Heart right ventricle (tissue), 16 donors: ENCODE measurements around the gene PTPN21. TPM values are rescaled to one million over a fixed set of nuclear protein-coding genes. Genes with fewer than 3 reads are reported as not detected.
A peak's percentile ranks its signal among the peaks of the same experiment; 100 is the strongest.

ENCODE experiments used
- ATAC-seq, 8 donors: fragments of 200-7000 bp; cut with Tn5 transposase; one replicate each; pipeline ENCODE4 v1.9.1; 2020; ENCODE audit warnings: mild to moderate bottlenecking in 8 of 8, moderate library complexity in 8 of 8, moderate number of reproducible peaks in 1 of 8
- DNase-seq, 2 donors: peaks; one replicate each; pipeline ENCODE4 v3.0.0-alpha.2; 2020
- H3K27ac ChIP-seq, 10 donors: fragments of 200-600 bp; sonication (generic) in 2 of 10; one replicate each; pipeline versions ENCODE4 v1.5.0 to v1.8.0; 2020 to 2022; ENCODE audit warnings: mild to moderate bottlenecking in 3 of 10
- H3K27me3 ChIP-seq, 7 donors: fragments of 200-600 bp; one replicate each; pipeline ENCODE4 v1.8.0; 2021 to 2022; ENCODE audit warnings: mild to moderate bottlenecking in 2 of 7
- H3K36me3 ChIP-seq, 9 donors: fragments of 200-600 bp; sonication (generic) in 1 of 9; one replicate each; pipeline versions ENCODE4 v1.5.0 to v1.8.0; 2020 to 2022; ENCODE audit warnings: mild to moderate bottlenecking in 2 of 9
- H3K4me1 ChIP-seq, 9 donors: fragments of 200-600 bp; sonication (generic) in 1 of 9; one replicate each; pipeline versions ENCODE4 v1.5.0 to v1.8.0; 2020 to 2022; ENCODE audit warnings: mild to moderate bottlenecking in 4 of 9
- H3K4me3 ChIP-seq, 10 donors: fragments of 200-600 bp; sonication (generic) in 2 of 10; one replicate each; pipeline versions ENCODE4 v1.5.0 to v1.8.0; 2020 to 2022; ENCODE audit warnings: mild to moderate bottlenecking in 7 of 10, moderate library complexity in 2 of 10
- H3K9me3 ChIP-seq, 11 donors: fragments of 200-600 bp in 10 of 11; sonication (generic) in 2 of 11; one replicate each; pipeline versions ENCODE4 v1.5.0 to v1.8.0; 2013 to 2022; ENCODE audit warnings: mild to moderate bottlenecking in 2 of 11, control low read depth in 1 of 11, moderate library complexity in 1 of 11
- CTCF ChIP-seq, 9 donors: fragments of 200-600 bp; sonication (generic) in 2 of 9; IDR thresholded peaks; one replicate each; pipeline versions ENCODE4 v1.5.0 to v1.8.0; 2021 to 2022; ENCODE audit warnings: antibody characterized with exemption in 9 of 9, mild to moderate bottlenecking in 5 of 9, moderate library complexity in 1 of 9
- WGBS, 2 donors: extraction: QIAGEN DNeasy Blood & Tissue Kit; methylation state at CpG; one replicate each; pipeline ENCODE4 v1.1.7; 2013; ENCODE audit warnings: inconsistent platforms in 1 of 2; 5-methylcytosine and 5-hydroxymethylcytosine counted together
- intact Hi-C, 10 donors: fragments of 100-400 bp; cut with DNase I; formaldehyde crosslinking; loops; one replicate each; pipeline versions ENCODE4 v1.11.1 to v1.14.2; 2022
- polyA plus RNA-seq, 2 donors: library from polyadenylated mRNA; stranded (reverse); fragments of 200-250 nt; gene quantifications; one replicate each; pipeline ENCODE4 v1.2.3, GENCODE V29; 2013
- total RNA-seq, 10 donors: library from RNA; stranded (reverse); fragmentation: NEBNext Ultra II Directional in 3 of 10; extraction: Animal tissue kit (Norgen Biotek cat#: 25700) in 3 of 10; gene quantifications; one replicate each; pipeline versions ENCODE4 v1.2.1 to v1.2.4, GENCODE V29; 2021 to 2023
- donor health status: Arrhythmogenic right ventricular cardiomyopathy.
- donor health status: ischemic (EF 13 %, LVEDD 7.1; RV severe dilation, severe dysfunction).
- donor health status: healthy with polysubstance abuse.
- donor health status: DM: no; HTN: yes; CAD: no.
- donor health status: DM: no; HTN: no; CAD: no.
- donor health status: ischemic (EF 25% LVEDD 6.9; RV normal size, moderate dysfunction).
- donor health status: ischemic (EF 25% LVEDD 5.7; RV mildly dilated, moderate dysfunction).
- donor health status: healthy.
- donor health status: DM: yes; HTN: yes; CAD: no.
- donor health status: Ischemic cardiomyopathy.
- donor health status: ischemic (EF 35%, LVEDD 5.7; RV mildly dilated, moderate dysfunction).
- donor health status: nonischemic (EF 11% LVEDD 7.7; RV severe dilation, severe dysfunction).
- donor health status: DM: yes; HTN: yes; CAD: no.
- donor health status: PGD.
- donor health status: ischemic (EF 29% LVEDD 5.4; RV normal size, mild dysfunction).
- donor health status: nonischemic (EF 23%, LVEDD 6.1; RV moderate dilation, normal function).

The PTPN21 gene
- total and polyA plus RNA-seq, 12 donors = 5.3 to 62.1 (median 34.9) TPM

DNA sequence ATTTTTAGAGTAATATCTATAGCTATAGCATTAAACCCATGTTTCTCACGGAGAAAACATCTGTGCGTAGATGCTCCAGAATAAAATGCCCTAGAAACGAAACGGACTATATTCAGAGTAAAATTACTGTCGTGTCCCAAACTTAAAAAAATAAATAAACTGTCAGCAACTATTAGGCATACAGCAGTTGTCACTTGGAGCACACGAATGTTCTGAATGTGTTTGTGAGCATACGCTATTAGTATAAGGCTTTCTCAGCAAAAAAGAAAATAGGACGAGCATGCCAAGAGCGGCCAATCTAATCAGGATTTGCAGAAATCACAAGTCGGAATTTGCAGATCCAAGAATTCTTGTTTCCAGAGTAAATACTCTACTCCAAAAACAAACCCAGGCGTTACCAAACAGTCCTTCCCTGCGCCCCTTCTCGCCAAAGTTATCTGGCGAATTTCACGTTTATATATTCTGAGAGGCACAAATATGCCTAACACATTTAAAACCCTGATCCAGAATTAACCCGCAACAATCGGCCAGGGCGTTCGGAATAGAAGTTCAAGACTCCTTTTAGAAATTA is 836 bp downstream of the PTPN21 start:
- WGBS, 2 donors = 1 to 2% methylated on average over 19 of the region's 19 CpGs
- DNase-seq (no peak), ATAC-seq (no peak)
- Histone ChIP-seq H3K27me3 (peaks cover 0 to 62% (median 0%) of the 10 kb centered on the region in 7 donors), H3K9me3 (no peaks in the 10 kb centered on the region), H3K4me1 (peaks cover 3 to 61% (median 45%) of the 10 kb centered on the region in 9 donors), H3K36me3 (peaks cover 0 to 16% (median 0%) of the 10 kb centered on the region in 9 donors), H3K4me3 (peak overlapping the region; percentile 56 to 90 (median 78)), H3K27ac (peak overlapping the region; percentile 86 to 95 (median 92))
- intact Hi-C loops = loop anchor here in 3 of 10 donors (2.0 to 10.0 kb wide), 3 partner anchors 61 to 169 kb away; partner anchors contain the start of gene SPATA7 (in 2 of the 3)
- TF ChIP-seq CTCF (IDR thresholded peaks at IDR 0.05) = no peak

GRCh38 chr14:88552876-88553275 is 1.9 kb downstream of the PTPN21 start:
- Histone ChIP-seq H3K4me3 (peak overlapping the region in 5 of 10 donors; percentile 80 to 90 (median 83)), H3K36me3 (peaks cover 0 to 27% (median 0%) of the 10 kb centered on the region in 9 donors), H3K9me3 (no peaks in the 10 kb centered on the region), H3K27ac (peak overlapping the region in 5 of 10 donors; percentile 39 to 94 (median 77)), H3K4me1 (peaks cover 3 to 72% (median 53%) of the 10 kb centered on the region in 9 donors), H3K27me3 (peaks cover 0 to 62% (median 0%) of the 10 kb centered on the region in 7 donors)
- DNase-seq = no peak
- TF ChIP-seq CTCF (IDR thresholded peaks at IDR 0.05) = no peak
- 62 to 63% methylated on average over 2 of the region's 2 CpGs for WGBS, 2 donors
- ATAC-seq = no peak
- intact Hi-C loops = loop anchor here in 3 of 10 donors (2.0 to 10.0 kb wide), 3 partner anchors 60 to 168 kb away; partner anchors contain the start of gene SPATA7 (in 2 of the 3)

DNA sequence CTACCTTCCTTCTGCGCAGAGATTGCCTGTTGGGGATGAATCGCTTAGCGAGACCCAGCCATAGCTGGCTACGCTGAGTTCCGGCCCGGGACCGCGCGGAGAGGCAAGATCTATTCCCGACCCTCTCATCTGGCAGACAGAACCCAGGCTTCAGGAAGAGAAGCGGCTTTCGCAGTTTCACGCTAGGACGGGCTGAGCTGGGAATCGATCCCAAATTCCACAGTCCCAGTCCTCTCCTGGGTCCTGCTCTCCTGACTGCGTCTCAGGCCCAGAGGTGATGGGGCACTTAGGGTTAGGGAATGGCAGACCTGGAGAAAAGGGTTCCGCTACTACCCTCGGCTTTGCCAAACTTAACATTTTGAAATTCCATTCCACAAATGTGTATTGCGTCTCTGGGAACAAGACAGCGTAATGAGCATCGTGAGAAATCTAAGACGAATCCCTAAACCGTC is 2.8 kb downstream of the PTPN21 start:
- peak in 7 of 8 donors; percentile 6 to 56 (median 41) for ATAC-seq
- TF ChIP-seq CTCF (IDR thresholded peaks at IDR 0.05) = no peak
- peak overlapping the region; percentile 16 to 90 (median 78) for H3K4me3 ChIP-seq
- 2 to 3% methylated on average over 23 of the region's 23 CpGs for WGBS, 2 donors
- peaks cover 0 to 62% (median 0%) of the 10 kb centered on the region in 7 donors for H3K27me3 ChIP-seq
- peak overlapping the region; percentile 26 to 82 (median 76) for H3K27ac ChIP-seq
- H3K4me1 ChIP-seq = peaks cover 3 to 79% (median 56%) of the 10 kb centered on the region in 9 donors
- peaks cover 0 to 36% (median 0%) of the 10 kb centered on the region in 9 donors for H3K36me3 ChIP-seq
- H3K9me3 ChIP-seq = no peaks in the 10 kb centered on the region
- peak in 1 of 2 donors; percentile 30 for DNase-seq
- intact Hi-C loops = loop anchor here in 3 of 10 donors (2.0 to 10.0 kb wide), 3 partner anchors 59 to 167 kb away; partner anchors contain the start of gene SPATA7 (in 2 of the 3)

- Histone ChIP-seq H3K4me1 (peaks cover 3 to 86% (median 54%) of the 10 kb centered on the region in 9 donors), H3K27me3 (peaks cover 0 to 55% (median 0%) of the 10 kb centered on the region in 7 donors), H3K9me3 (no peaks in the 10 kb centered on the region), H3K4me3 (peak overlapping the region; percentile 16 to 90 (median 78)), H3K36me3 (peaks cover 0 to 43% (median 2%) of the 10 kb centered on the region in 9 donors), H3K27ac (peak overlapping the region; percentile 26 to 82 (median 76))
- intact Hi-C loops = loop anchor here in 3 of 10 donors (5.0 to 10.0 kb wide), 2 partner anchors 59 to 166 kb away; partner anchors contain the start of gene SPATA7 (in 2 of the 3)
- TF ChIP-seq CTCF (IDR thresholded peaks at IDR 0.05) = peak in 7 of 9 donors; percentile 20 to 64 (median 47)
- DNase-seq = peak; percentile 81 to 87
- 5 to 6% methylated on average over 50 of the region's 50 CpGs for WGBS, 2 donors
- ATAC-seq = peak; percentile 72 to 91 (median 84)
Measured at GRCh38 chr14:88551094-88551870, 3.5 kb downstream of the PTPN21 start.
